ENCODE results near the gene BCL2A1.
A peak's percentile ranks its signal among the peaks of the same experiment; 100 is the strongest.
"Not testable (repeated sequence)": the region's sequence is repeated elsewhere in the genome, so short reads cannot be mapped to it uniquely, and the experiment has no call there.

The BCL2A1 gene

GRCh38 chr15:79970624-79971434 lies at the start of gene BCL2A1:
BCL2A1 (minus strand) TSS chr15:79971196; CDS start chr15:79971119, 77 bp downstream.
- peak in 1 of 4 experiments; percentile 23 for DNase-seq

- no peak for DNase-seq
Measured at GRCh38 chr15:80020731-80021130, 49.7 kb upstream of the BCL2A1 start.

- DNase-seq = not testable (repeated sequence)
Measured at GRCh38 chr15:80020149-80020548, 49.2 kb upstream of the BCL2A1 start.

- DNase-seq = no peak
Measured at GRCh38 chr15:80019168-80019745, 48.3 kb upstream of the BCL2A1 start.

GRCh38 chr15:80017139-80017538 lies 46.1 kb upstream of the BCL2A1 start:
- not testable (repeated sequence) for DNase-seq

GRCh38 chr15:80016506-80016905 lies 45.5 kb upstream of the BCL2A1 start:
- not testable (repeated sequence) for DNase-seq

GRCh38 chr15:80015156-80015555 lies 44.2 kb upstream of the BCL2A1 start:
- no peak for DNase-seq

- DNase-seq = not testable (repeated sequence)
Measured at GRCh38 chr15:80014186-80014585, 43.2 kb upstream of the BCL2A1 start.

GRCh38 chr15:80012060-80012726 lies 41.2 kb upstream of the BCL2A1 start:
- no peak for DNase-seq

GRCh38 chr15:80011596-80011995 lies 40.6 kb upstream of the BCL2A1 start:
- no peak for DNase-seq

GRCh38 chr15:80011041-80011523 lies 40.1 kb upstream of the BCL2A1 start:
- DNase-seq = not testable (repeated sequence)

GRCh38 chr15:80010131-80010673 lies 39.2 kb upstream of the BCL2A1 start:
- DNase-seq = no peak

GRCh38 chr15:80007532-80007931 lies 36.5 kb upstream of the BCL2A1 start:
- DNase-seq = no peak

- DNase-seq = no peak
Measured at GRCh38 chr15:80006946-80007345, 36.0 kb upstream of the BCL2A1 start.

- DNase-seq = no peak
Measured at GRCh38 chr15:80003934-80004472, 33.0 kb upstream of the BCL2A1 start.

GRCh38 chr15:80003171-80003570 lies 32.2 kb upstream of the BCL2A1 start:
- no peak for DNase-seq

GRCh38 chr15:80002267-80002666 lies 31.3 kb upstream of the BCL2A1 start:
- no peak for DNase-seq

- no peak for DNase-seq
Measured at GRCh38 chr15:79994615-79995014, 23.6 kb upstream of the BCL2A1 start.

- no peak for DNase-seq
Measured at GRCh38 chr15:79991826-79992225, 20.8 kb upstream of the BCL2A1 start.

GRCh38 chr15:79990997-79991334 lies 20.0 kb upstream of the BCL2A1 start:
- no peak for DNase-seq

- DNase-seq = no peak
Measured at GRCh38 chr15:79990280-79990996, 19.4 kb upstream of the BCL2A1 start.

GRCh38 chr15:79989682-79990081 lies 18.7 kb upstream of the BCL2A1 start:
- DNase-seq = no peak

GRCh38 chr15:79989183-79989582 lies 18.2 kb upstream of the BCL2A1 start:
- DNase-seq = no peak
